Osteoblast (primary cell): Measurements from ENCODE around the gene RBM17. TPM values are rescaled to one million over a fixed set of nuclear protein-coding genes. Genes with fewer than 3 reads are reported as not detected.
A peak's percentile ranks its signal among the peaks of the same experiment; 100 is the strongest.

Experiments
- DNase-seq: peaks from one replicate; pipeline ENCODE4 v3.0.0; 2011; ENCODE audit warnings: low spot score, mixed read lengths; ENCODE audit not compliant: insufficient read length; ENCODE audit errors: missing footprints
- H2AFZ ChIP-seq: 2 replicates; pipeline ENCODE4 v1.6.0; 2011; ENCODE audit warnings: mild to moderate bottlenecking, low read length
- H3K27ac ChIP-seq: 2 replicates; pipeline ENCODE4 v1.5.1; 2011; ENCODE audit warnings: mild to moderate bottlenecking, low read depth, low read length, moderate library complexity
- H3K27me3 ChIP-seq: 2 replicates; pipeline ENCODE4 v1.6.0; 2012; ENCODE audit warnings: mild to moderate bottlenecking, control low read depth, inconsistent platforms, low read length, moderate library complexity; ENCODE audit not compliant: insufficient read depth
- H3K36me3 ChIP-seq: 2 replicates; pipeline ENCODE4 v1.5.1; 2011; ENCODE audit warnings: mild to moderate bottlenecking, low read length, control low read depth, moderate library complexity; ENCODE audit not compliant: insufficient read depth
- H3K4me1 ChIP-seq: 2 replicates; pipeline ENCODE4 v1.5.1; 2011; ENCODE audit warnings: mild to moderate bottlenecking, low read length, control low read depth, moderate library complexity; ENCODE audit not compliant: insufficient read depth
- H3K4me2 ChIP-seq: 2 replicates; pipeline ENCODE4 v1.6.0; 2011; ENCODE audit warnings: mild to moderate bottlenecking, low read length; ENCODE audit not compliant: insufficient read depth
- H3K4me3 ChIP-seq: fragments of 200-600 bp; sonication (generic); 3 replicates; pipeline ENCODE4 v1.5.1; 2012; ENCODE audit warnings: mild to moderate bottlenecking, low read length, inconsistent platforms; ENCODE audit not compliant: insufficient read depth
- H3K79me2 ChIP-seq: 2 replicates; pipeline ENCODE4 v1.6.0; 2012; ENCODE audit warnings: mild to moderate bottlenecking, low read length, control low read depth, inconsistent platforms; ENCODE audit not compliant: insufficient read depth
- H3K9me3 ChIP-seq: 2 replicates; pipeline ENCODE4 v1.5.1; 2011; ENCODE audit warnings: low read depth, low read length, control low read depth
- H4K20me1 ChIP-seq: 2 replicates; pipeline ENCODE4 v1.6.0; 2012; ENCODE audit warnings: mild to moderate bottlenecking, low read length, control low read depth; ENCODE audit not compliant: insufficient read depth
- CTCF ChIP-seq: IDR thresholded peaks from 2 replicates; pipeline ENCODE4 v1.5.1; 2011; ENCODE audit warnings: mild to moderate bottlenecking, low read depth, low read length, moderate library complexity; ENCODE audit errors: extremely low read depth
- total RNA-seq: library from RNA; depleted of rRNA; stranded (reverse); fragments of >200 nt; gene quantifications from 2 replicates; pipeline ENCODE4 v1.2.3, GENCODE V29; 2012

Gene RBM17
- total RNA-seq, 1 donor, result 29.3 TPM

- H3K79me2 ChIP-seq, result peaks cover 77% of the 10 kb centered on the region
- no peak overlapping the region for H3K27ac ChIP-seq
- TF ChIP-seq CTCF, result no peak
- no peaks in the 10 kb centered on the region for H3K36me3 ChIP-seq
- H3K27me3 ChIP-seq, result peaks cover 4% of the 10 kb centered on the region
- no peak overlapping the region for H3K4me3 ChIP-seq
- H3K4me2 ChIP-seq, result no peak overlapping the region
- H3K9me3 ChIP-seq, result no peaks in the 10 kb centered on the region
- peaks cover 20% of the 10 kb centered on the region for H3K4me1 ChIP-seq
- DNase-seq, result no peak
- peaks cover 26% of the 10 kb centered on the region for H4K20me1 ChIP-seq
- H2AFZ ChIP-seq, result no peak overlapping the region
Observed at GRCh38 chr10:6091630-6092029, 2.8 kb downstream of the RBM17 start.

GRCh38 chr10:6092731-6093130, 3.9 kb downstream of the RBM17 start:
- H2AFZ ChIP-seq, result no peak overlapping the region
- H3K4me3 ChIP-seq, result no peak overlapping the region
- H3K27ac ChIP-seq, result no peak overlapping the region
- H4K20me1 ChIP-seq, result peaks cover 26% of the 10 kb centered on the region
- TF ChIP-seq CTCF, result no peak
- peaks cover 2% of the 10 kb centered on the region for H3K36me3 ChIP-seq
- H3K27me3 ChIP-seq, result peaks cover 2% of the 10 kb centered on the region
- no peaks in the 10 kb centered on the region for H3K9me3 ChIP-seq
- peaks cover 88% of the 10 kb centered on the region for H3K79me2 ChIP-seq
- H3K4me2 ChIP-seq, result no peak overlapping the region
- peaks cover 20% of the 10 kb centered on the region for H3K4me1 ChIP-seq
- DNase-seq, result no peak

GRCh38 chr10:6095810-6096570, 7.2 kb downstream of the RBM17 start:
- TF ChIP-seq CTCF, result no peak
- Histone ChIP-seq H3K4me2 (peak overlapping the region; percentile 2), H3K27me3 (no peaks in the 10 kb centered on the region), H3K4me1 (peaks cover 6% of the 10 kb centered on the region), H3K36me3 (peaks cover 14% of the 10 kb centered on the region), H3K27ac (peak overlapping the region; percentile 21), H3K4me3 (no peak overlapping the region), H2AFZ (no peak overlapping the region), H3K79me2 (peaks cover 90% of the 10 kb centered on the region), H3K9me3 (no peaks in the 10 kb centered on the region), H4K20me1 (peaks cover 13% of the 10 kb centered on the region)
- DNase-seq, result no peak

GRCh38 chr10:6097063-6097462, 8.2 kb downstream of the RBM17 start:
- Histone ChIP-seq H4K20me1 (peaks cover 16% of the 10 kb centered on the region), H3K4me1 (peaks cover 6% of the 10 kb centered on the region), H3K79me2 (peaks cover 89% of the 10 kb centered on the region), H3K27ac (no peak overlapping the region), H3K4me2 (no peak overlapping the region), H3K36me3 (peaks cover 24% of the 10 kb centered on the region), H3K4me3 (no peak overlapping the region), H2AFZ (no peak overlapping the region), H3K27me3 (no peaks in the 10 kb centered on the region), H3K9me3 (no peaks in the 10 kb centered on the region)
- TF ChIP-seq CTCF, result no peak
- DNase-seq, result no peak
